Panc1 (cell line): ENCODE results near the gene NPTX2.

Source experiments
- CTCF ChIP-seq: fragments of 450-650 bp; IDR thresholded peaks from 2 replicates; pipeline ENCODE4 v1.5.1; 2017; ENCODE audit warnings: mild to moderate bottlenecking
- POLR2AphosphoS5 ChIP-seq: IDR thresholded peaks from 2 replicates; pipeline ENCODE4 v1.6.1; 2012; ENCODE audit warnings: mild to moderate bottlenecking, low read depth, low read length, moderate library complexity

GRCh38 chr7:98594348-98594747 is 22.7 kb upstream of the NPTX2 start:
- TF ChIP-seq CTCF: no peak
- TF ChIP-seq POLR2AphosphoS5: no peak
